HG03196 (cell line): ENCODE data around the gene RAD17.
"Not testable (repeated sequence)": the region's sequence is repeated elsewhere in the genome, so short reads cannot be mapped to it uniquely, and the experiment has no call there.

Source experiments
- ATAC-seq: cut with Tn5 transposase; IDR thresholded peaks from one replicate; pipeline ENCODE4 v1.9.1; 2021; ENCODE audit not compliant: unreplicated experiment

Gene RAD17

GRCh38 chr5:69454460-69455249, 85.0 kb downstream of the RAD17 start:
- ATAC-seq: no peak

DNA sequence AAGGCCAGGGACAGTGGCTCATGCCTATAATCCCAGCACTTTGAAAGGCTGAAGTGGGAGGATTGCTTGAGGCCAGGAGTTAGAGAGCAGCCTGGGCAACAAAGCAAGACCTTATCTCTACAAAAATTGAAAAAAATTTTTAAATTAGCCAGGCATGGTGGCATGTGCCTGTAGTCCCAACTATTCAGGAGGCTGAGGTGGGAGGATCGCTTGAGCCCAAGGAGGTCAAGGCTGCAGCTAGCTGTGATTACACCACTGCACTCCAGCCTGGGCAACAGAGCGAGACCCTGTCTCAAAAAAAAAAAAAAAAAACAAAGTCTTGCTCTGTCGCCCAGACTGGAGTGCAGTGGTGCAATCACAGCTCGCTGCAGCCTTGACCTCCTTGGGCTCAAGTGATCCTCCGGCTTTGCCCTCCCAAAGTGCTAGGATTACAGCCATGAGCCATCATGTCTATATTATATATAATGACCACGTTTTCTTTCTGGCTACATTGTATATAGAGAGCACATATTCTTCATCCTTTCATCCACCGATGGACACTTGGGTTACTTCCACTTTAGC, 85.9 kb downstream of the RAD17 start:
- not testable (repeated sequence) for ATAC-seq

- ATAC-seq: no peak
Measured at GRCh38 chr5:69462170-69462569, 92.6 kb downstream of the RAD17 start.
